Tibial artery (tissue), 4 donors: Measurements from ENCODE around the gene ZNRD2.

ENCODE experiments used
- DNase-seq, 2 donors: peaks; one replicate each; pipeline ENCODE4 v3.0.0-alpha.2; 2019
- H3K27ac ChIP-seq, 2 donors: fragments of 200-600 bp; sonication (generic) in 1 of 2; 1 replicate in 1 of 2; 2 replicates in 1 of 2; pipeline ENCODE4 v1.5.1; 2018 to 2019; ENCODE audit warnings: mild to moderate bottlenecking in 1 of 2
- H3K27me3 ChIP-seq, 2 donors: fragments of 200-600 bp; sonication (generic) in 1 of 2; one replicate each; pipeline versions ENCODE4 v1.5.1 to v1.6.0; 2016 to 2019
- H3K36me3 ChIP-seq, 3 donors: fragments of 200-600 bp; sonication (generic) in 2 of 3; one replicate each; pipeline ENCODE4 v1.5.1; 2016 to 2019; ENCODE audit warnings: mild to moderate bottlenecking in 2 of 3
- H3K4me1 ChIP-seq, 4 donors: fragments of 200-600 bp; sonication (generic) in 2 of 4; 1 replicate in 3 of 4; 2 replicates in 1 of 4; pipeline ENCODE4 v1.5.1; 2016 to 2019
- H3K4me3 ChIP-seq, 2 donors: fragments of 200-600 bp; sonication (generic) in 1 of 2; 1 replicate in 1 of 2; 2 replicates in 1 of 2; pipeline ENCODE4 v1.5.1; 2018 to 2019; ENCODE audit warnings: mild to moderate bottlenecking in 2 of 2
- H3K9me3 ChIP-seq, 3 donors: fragments of 200-600 bp; sonication (generic) in 1 of 3; one replicate each; pipeline ENCODE4 v1.5.1; 2016 to 2019
- CTCF ChIP-seq, 2 experiments: fragments of 200-600 bp in 1 of 2; fragments of 450-650 bp in 1 of 2; IDR thresholded peaks; one replicate each; pipeline ENCODE4 v1.5.1; 2017 to 2019; ENCODE audit warnings: antibody characterized with exemption in 2 of 2, mild to moderate bottlenecking in 1 of 2, moderate library complexity in 1 of 2
- intact Hi-C: fragments of 100-400 bp; cut with DNase I; formaldehyde crosslinking; loops from one replicate; pipeline ENCODE4 v1.15.0; 2023; ENCODE audit warnings: low total_unique reads

Gene ZNRD2

GRCh38 chr11:65538232-65538914 lies 31.9 kb upstream of the ZNRD2 start:
- H3K4me1 ChIP-seq = peaks cover 0 to 31% (median 23%) of the 10 kb centered on the region in 4 donors
- H3K4me3 ChIP-seq = no peak overlapping the region
- H3K9me3 ChIP-seq = no peaks in the 10 kb centered on the region
- peak overlapping the region; percentile 13 to 22 for H3K27ac ChIP-seq
- DNase-seq = no peak
- peaks cover 23 to 72% (median 44%) of the 10 kb centered on the region in 3 donors for H3K36me3 ChIP-seq
- no peak for TF ChIP-seq CTCF (IDR thresholded peaks at IDR 0.05)
- no peaks in the 10 kb centered on the region for H3K27me3 ChIP-seq
- intact Hi-C loops = no loop called here

GRCh38 chr11:65538915-65539743 lies 31.1 kb upstream of the ZNRD2 start:
- intact Hi-C loops = no loop called here
- no peak for DNase-seq
- Histone ChIP-seq H3K4me1 (peaks cover 0 to 31% (median 23%) of the 10 kb centered on the region in 4 donors), H3K27me3 (no peaks in the 10 kb centered on the region), H3K36me3 (peaks cover 19 to 72% (median 45%) of the 10 kb centered on the region in 3 donors), H3K4me3 (peak overlapping the region; percentile 50 to 58), H3K9me3 (no peaks in the 10 kb centered on the region), H3K27ac (peak overlapping the region; percentile 86 to 91)
- TF ChIP-seq CTCF (IDR thresholded peaks at IDR 0.05) = no peak

GRCh38 chr11:65539744-65540289 lies 30.5 kb upstream of the ZNRD2 start:
- peaks cover 0 to 31% (median 23%) of the 10 kb centered on the region in 4 donors for H3K4me1 ChIP-seq
- no peak for DNase-seq
- intact Hi-C loops = loop anchor here (2.0 to 5.0 kb wide), 2 partner anchors 29 to 47 kb away; no protein-coding TSS in a partner anchor

GRCh38 chr11:65540290-65541092 lies 29.8 kb upstream of the ZNRD2 start:
- peak; percentile 87 to 96 for TF ChIP-seq CTCF (IDR thresholded peaks at IDR 0.05)
- peak; percentile 88 to 96 for DNase-seq
- Histone ChIP-seq H3K4me1 (peaks cover 0 to 31% (median 23%) of the 10 kb centered on the region in 4 donors), H3K27ac (peak overlapping the region; percentile 86 to 91), H3K36me3 (peaks cover 19 to 73% (median 40%) of the 10 kb centered on the region in 3 donors), H3K27me3 (no peaks in the 10 kb centered on the region), H3K9me3 (no peaks in the 10 kb centered on the region), H3K4me3 (peak overlapping the region; percentile 50 to 58)
- intact Hi-C loops = loop anchor here (2.0 to 5.0 kb wide), 2 partner anchors 28 to 47 kb away; no protein-coding TSS in a partner anchor

More at GRCh38 chr11:65539744-65540289, 30.5 kb upstream of the ZNRD2 start:
- Histone ChIP-seq H3K36me3 (peaks cover 19 to 73% (median 47%) of the 10 kb centered on the region in 3 donors), H3K4me3 (peak overlapping the region; percentile 50 to 58), H3K9me3 (no peaks in the 10 kb centered on the region), H3K27ac (peak overlapping the region; percentile 86 to 91), H3K27me3 (no peaks in the 10 kb centered on the region)
- TF ChIP-seq CTCF (IDR thresholded peaks at IDR 0.05) = no peak
